Gastrocnemius medialis (tissue), 4 donors: ENCODE measurements around the gene GCN1.

ENCODE experiments used
- CTCF ChIP-seq, 5 experiments: fragments of 450-650 bp in 3 of 5; fragments of 200-600 bp in 2 of 5; sonication (generic) in 2 of 5; IDR thresholded peaks in 4 of 5; conservative IDR thresholded peaks in 1 of 5; 1 replicate in 4 of 5; 2 replicates in 1 of 5; pipeline ENCODE4 v1.5.1; 2016 to 2019; ENCODE audit warnings: antibody characterized with exemption in 5 of 5, mild to moderate bottlenecking in 3 of 5, moderate library complexity in 3 of 5
- POLR2A ChIP-seq, 2 donors: fragments of 450-650 bp; IDR thresholded peaks; one replicate each; pipeline ENCODE4 v1.6.1; 2017; ENCODE audit warnings: antibody characterized with exemption in 2 of 2, mild to moderate bottlenecking in 2 of 2, moderate library complexity in 2 of 2

- TF ChIP-seq CTCF (IDR thresholded peaks at IDR 0.05 in 4 of 5, conservative IDR thresholded peaks at IDR 0.05 in 1 of 5) (no peak), POLR2A (IDR thresholded peaks at IDR 0.05) (no peak)
These were observed 17.8 kb upstream of the GCN1 start for GRCh38 chr12:120212301-120212700.
